HEK293 (cell line): ENCODE measurements around the gene BMP5.

Experiments used
- CTCF ChIP-seq: fragments of 450-650 bp; formaldehyde crosslinking; IDR thresholded peaks from 2 replicates; pipeline ENCODE4 v1.5.1; 2016; ENCODE audit warnings: missing biosample characterization, missing genetic modification characterization
- IKZF3 ChIP-seq: fragments of 450-650 bp; IDR thresholded peaks from 2 replicates; pipeline ENCODE4 v1.5.0; 2018; ENCODE audit warnings: missing biosample characterization, mild to moderate bottlenecking, missing genetic modification characterization, moderate library complexity
- PRDM10 ChIP-seq: fragments of 450-650 bp; formaldehyde crosslinking; IDR thresholded peaks from 2 replicates; pipeline ENCODE4 v1.5.1; 2016; ENCODE audit warnings: missing biosample characterization, missing genetic modification characterization
- REST ChIP-seq: fragments of 450-650 bp; formaldehyde crosslinking; IDR thresholded peaks from 2 replicates; pipeline ENCODE4 v1.5.1; 2016; ENCODE audit warnings: missing biosample characterization, missing genetic modification characterization
- ZBTB11 ChIP-seq: fragments of 450-650 bp; formaldehyde crosslinking; conservative IDR thresholded peaks from 2 replicates; pipeline ENCODE4 v1.5.1; 2016; ENCODE audit warnings: low read depth, missing biosample characterization, missing genetic modification characterization
- ZBTB7A ChIP-seq: fragments of 450-650 bp; formaldehyde crosslinking; IDR thresholded peaks from 2 replicates; pipeline ENCODE4 v1.5.1; 2016; ENCODE audit warnings: low read depth, missing biosample characterization, missing genetic modification characterization
- ZNF174 ChIP-seq: fragments of 450-650 bp; formaldehyde crosslinking; IDR thresholded peaks from 2 replicates; pipeline ENCODE4 v1.5.0; 2017; ENCODE audit warnings: missing biosample characterization, mild to moderate bottlenecking, missing genetic modification characterization
- ZNF449 ChIP-seq: fragments of 450-650 bp; formaldehyde crosslinking; IDR thresholded peaks from 2 replicates; pipeline ENCODE4 v1.5.1; 2017; ENCODE audit warnings: missing biosample characterization, mild to moderate bottlenecking, missing genetic modification characterization, moderate library complexity
- ZNF558 ChIP-seq: fragments of 450-650 bp; formaldehyde crosslinking; IDR thresholded peaks from 2 replicates; pipeline ENCODE4 v1.5.1; 2016; ENCODE audit warnings: missing biosample characterization, missing genetic modification characterization
- ZNF654 ChIP-seq: fragments of 450-650 bp; formaldehyde crosslinking; IDR thresholded peaks from 2 replicates; pipeline ENCODE4 v1.5.1; 2016; ENCODE audit warnings: low read depth, missing biosample characterization, missing genetic modification characterization

- TF ChIP-seq ZNF558 (tag by site-specific recombination) (no peak), ZNF449 (tag by site-specific recombination) (no peak), IKZF3 (tag by site-specific recombination) (no peak), ZNF174 (tag by site-specific recombination) (no peak), PRDM10 (no peak), CTCF (tag by site-specific recombination) (no peak), ZBTB11 (tag by site-specific recombination) (no peak), REST (no peak), ZNF654 (tag by site-specific recombination) (no peak), ZBTB7A (no peak)
These were observed 38.9 kb downstream of the BMP5 start for GRCh38 chr6:55836481-55836880.
